Neural progenitor cell (in vitro differentiated cells): Measurements from ENCODE around the gene TRMO. TPM values are rescaled to one million over a fixed set of nuclear protein-coding genes. Genes with fewer than 3 reads are reported as not detected.

Source experiments
- DNase-seq: peaks from one replicate; pipeline ENCODE4 v3.0.0-alpha.2; 2016; ENCODE audit warnings: low spot score
- H2AFZ ChIP-seq: fragments of 200-600 bp; sonication (generic); replicated peaks from 2 replicates; pipeline ENCODE4 v1.6.1; 2016; ENCODE audit warnings: antibody characterized with exemption
- H3F3A ChIP-seq: fragments of 200-600 bp; sonication (generic); 2 replicates; pipeline ENCODE4 v1.6.1; 2016; ENCODE audit warnings: antibody characterized with exemption, low read depth
- H3K27ac ChIP-seq: fragments of 200-600 bp; sonication (generic); 2 replicates; pipeline ENCODE4 v1.5.1; 2016; ENCODE audit warnings: mild to moderate bottlenecking
- H3K27me3 ChIP-seq: fragments of 200-600 bp; sonication (generic); 2 replicates; pipeline ENCODE4 v1.6.1; 2016; ENCODE audit warnings: mild to moderate bottlenecking, moderate library complexity
- H3K36me3 ChIP-seq: fragments of 200-600 bp; sonication (generic); 2 replicates; pipeline ENCODE4 v1.5.1; 2016
- H3K4me1 ChIP-seq: fragments of 200-600 bp; sonication (generic); 2 replicates; pipeline ENCODE4 v1.6.1; 2016; ENCODE audit warnings: mixed run types
- H3K4me2 ChIP-seq: fragments of 200-600 bp; sonication (generic); 2 replicates; pipeline ENCODE4 v1.6.1; 2016
- H3K4me3 ChIP-seq: fragments of 200-600 bp; sonication (generic); 2 replicates; pipeline ENCODE4 v1.5.1; 2016
- H3K79me2 ChIP-seq: fragments of 200-600 bp; sonication (generic); 2 replicates; pipeline ENCODE4 v1.6.1; 2016; ENCODE audit warnings: low read depth
- H3K9ac ChIP-seq: fragments of 200-600 bp; sonication (generic); 2 replicates; pipeline ENCODE4 v1.6.1; 2016
- H3K9me3 ChIP-seq: fragments of 200-600 bp; sonication (generic); 2 replicates; pipeline ENCODE4 v1.5.1; 2016; ENCODE audit warnings: low read depth
- H4K20me1 ChIP-seq: fragments of 200-600 bp; sonication (generic); 2 replicates; pipeline ENCODE4 v1.6.1; 2016; ENCODE audit warnings: low read depth
- H3K27ac Mint-ChIP-seq: 3 replicates; pipeline ENCODE4 v1.8.0; 2021; ENCODE audit warnings: mixed read lengths
- H3K27me3 Mint-ChIP-seq: 2 replicates; pipeline ENCODE4 v1.8.0; 2022; ENCODE audit warnings: low read depth, mild to moderate bottlenecking, inconsistent platforms, moderate library complexity, mixed read lengths; ENCODE audit not compliant: insufficient read depth
- H3K36me3 Mint-ChIP-seq: 3 replicates; pipeline ENCODE4 v1.8.0; 2021; ENCODE audit warnings: mixed read lengths
- H3K4me1 Mint-ChIP-seq: 3 replicates; pipeline ENCODE4 v1.8.0; 2021; ENCODE audit warnings: mixed read lengths
- H3K4me3 Mint-ChIP-seq: 3 replicates; pipeline ENCODE4 v1.8.0; 2021; ENCODE audit warnings: mild to moderate bottlenecking, moderate library complexity, mixed read lengths
- H3K9me3 Mint-ChIP-seq: 3 replicates; pipeline ENCODE4 v1.8.0; 2020; ENCODE audit warnings: mixed read lengths
- EZH2 ChIP-seq: fragments of 200-600 bp; sonication (generic); IDR thresholded peaks from 2 replicates; pipeline ENCODE4 v1.6.1; 2017; ENCODE audit warnings: antibody characterized with exemption, mild to moderate bottlenecking, moderate library complexity
- EZH2phosphoT487 ChIP-seq: fragments of 200-600 bp; sonication (generic); IDR thresholded peaks from 2 replicates; pipeline ENCODE4 v1.6.1; 2017; ENCODE audit warnings: antibody characterized with exemption
- total RNA-seq: library from RNA; depleted of rRNA; stranded (reverse); fragments of >200 nt; gene quantifications from 2 replicates; pipeline ENCODE4 v1.2.3, GENCODE V29; 2015; ENCODE audit warnings: low replicate concordance
- TF ChIP-seq, protein P1 (sequence below): fragments of 200-600 bp; sonication (generic); IDR thresholded peaks from 2 replicates; pipeline ENCODE4 v1.5.1; 2017; ENCODE audit warnings: antibody characterized with exemption, mild to moderate bottlenecking

Gene TRMO
- total RNA-seq, 1 donor from 2014 or later = 5.7 TPM

DNA sequence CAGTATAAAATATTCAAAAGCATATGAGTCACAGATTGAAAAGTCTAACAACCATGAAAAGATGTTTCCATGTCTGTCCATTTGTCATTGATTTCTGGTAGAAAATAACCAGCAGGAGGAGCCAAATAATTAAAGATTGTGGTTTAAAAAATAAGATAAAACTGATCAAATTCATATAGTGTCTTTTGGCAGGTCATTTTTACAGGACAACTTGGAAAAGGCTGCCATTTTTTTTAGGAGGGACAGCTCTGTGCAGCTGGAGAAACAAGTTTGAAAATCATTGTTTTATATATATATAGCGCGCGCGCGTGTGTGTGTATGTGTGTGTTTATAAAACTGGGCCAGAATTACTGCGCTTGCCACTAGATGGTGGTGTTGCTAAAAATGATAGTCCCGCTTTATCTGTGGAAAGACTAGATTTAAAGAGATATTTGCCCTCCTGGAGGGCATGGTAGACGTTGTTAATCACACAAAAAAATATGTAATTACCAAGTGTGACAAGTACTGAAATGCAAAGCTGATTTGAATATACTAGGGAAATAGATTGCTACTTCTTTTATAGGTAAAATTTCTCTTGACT is 1.3 kb upstream of the TRMO start:
- Mint-ChIP-seq H3K27me3 (peaks cover 19% of the 10 kb centered on the region), H3K9me3 (peaks cover 3% of the 10 kb centered on the region), H3K36me3 (no peaks in the 10 kb centered on the region), H3K4me3 (peak overlapping the region; percentile 76), H3K4me1 (peaks cover 19% of the 10 kb centered on the region), H3K27ac (no peak overlapping the region)
- peak; percentile 79 for DNase-seq
- H3K36me3 ChIP-seq = no peaks in the 10 kb centered on the region
- peak overlapping the region; percentile 74 for H3K4me2 ChIP-seq
- TF ChIP-seq EZH2 (no peak), EZH2phosphoT487 (no peak)
- TF ChIP-seq, protein P1, sequence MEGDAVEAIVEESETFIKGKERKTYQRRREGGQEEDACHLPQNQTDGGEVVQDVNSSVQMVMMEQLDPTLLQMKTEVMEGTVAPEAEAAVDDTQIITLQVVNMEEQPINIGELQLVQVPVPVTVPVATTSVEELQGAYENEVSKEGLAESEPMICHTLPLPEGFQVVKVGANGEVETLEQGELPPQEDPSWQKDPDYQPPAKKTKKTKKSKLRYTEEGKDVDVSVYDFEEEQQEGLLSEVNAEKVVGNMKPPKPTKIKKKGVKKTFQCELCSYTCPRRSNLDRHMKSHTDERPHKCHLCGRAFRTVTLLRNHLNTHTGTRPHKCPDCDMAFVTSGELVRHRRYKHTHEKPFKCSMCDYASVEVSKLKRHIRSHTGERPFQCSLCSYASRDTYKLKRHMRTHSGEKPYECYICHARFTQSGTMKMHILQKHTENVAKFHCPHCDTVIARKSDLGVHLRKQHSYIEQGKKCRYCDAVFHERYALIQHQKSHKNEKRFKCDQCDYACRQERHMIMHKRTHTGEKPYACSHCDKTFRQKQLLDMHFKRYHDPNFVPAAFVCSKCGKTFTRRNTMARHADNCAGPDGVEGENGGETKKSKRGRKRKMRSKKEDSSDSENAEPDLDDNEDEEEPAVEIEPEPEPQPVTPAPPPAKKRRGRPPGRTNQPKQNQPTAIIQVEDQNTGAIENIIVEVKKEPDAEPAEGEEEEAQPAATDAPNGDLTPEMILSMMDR = peak; percentile 75
- no peaks in the 10 kb centered on the region for H4K20me1 ChIP-seq
- no peak overlapping the region for H3K4me3 ChIP-seq
- H2AFZ ChIP-seq = peak overlapping the region; percentile 12
- no peaks in the 10 kb centered on the region for H3K4me1 ChIP-seq
- no peaks in the 10 kb centered on the region for H3K9me3 ChIP-seq
- peaks cover 12% of the 10 kb centered on the region for H3F3A ChIP-seq
- peaks cover 61% of the 10 kb centered on the region for H3K27me3 ChIP-seq
- H3K27ac ChIP-seq = no peak overlapping the region
- peaks cover 4% of the 10 kb centered on the region for H3K79me2 ChIP-seq
- no peak overlapping the region for H3K9ac ChIP-seq

DNA sequence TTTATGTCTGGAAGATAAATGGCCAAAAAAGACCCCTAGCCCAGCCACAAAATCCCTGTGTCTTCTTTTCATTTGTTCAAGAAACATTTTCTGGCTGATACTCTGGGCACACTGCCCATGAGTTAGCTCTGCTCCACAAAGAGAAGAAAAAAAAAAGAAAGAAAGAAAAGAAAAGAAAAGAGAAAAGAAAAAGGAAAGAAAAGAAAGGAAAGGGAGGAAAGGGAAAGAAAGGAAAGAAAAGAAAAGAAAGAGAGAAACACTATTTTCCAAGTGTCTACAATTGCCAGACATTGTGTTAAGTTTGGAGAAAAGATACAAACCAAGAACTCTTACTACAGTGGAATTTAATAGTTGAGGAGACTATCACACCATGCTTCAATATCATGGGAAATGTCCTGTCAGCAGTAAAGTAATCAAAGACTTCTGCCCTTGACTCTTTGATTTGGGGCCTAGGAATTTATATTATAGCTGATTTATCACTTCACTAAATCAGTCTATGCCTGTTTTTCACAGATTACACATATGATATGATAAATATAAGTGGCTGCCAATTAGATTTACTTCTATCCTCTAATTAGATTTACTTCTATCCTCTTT is 3.0 kb downstream of the TRMO start:
- H3K4me3 Mint-ChIP-seq = no peak overlapping the region
- peaks cover 19% of the 10 kb centered on the region for H3K27me3 Mint-ChIP-seq
- peaks cover 3% of the 10 kb centered on the region for H3K9me3 Mint-ChIP-seq

DNA sequence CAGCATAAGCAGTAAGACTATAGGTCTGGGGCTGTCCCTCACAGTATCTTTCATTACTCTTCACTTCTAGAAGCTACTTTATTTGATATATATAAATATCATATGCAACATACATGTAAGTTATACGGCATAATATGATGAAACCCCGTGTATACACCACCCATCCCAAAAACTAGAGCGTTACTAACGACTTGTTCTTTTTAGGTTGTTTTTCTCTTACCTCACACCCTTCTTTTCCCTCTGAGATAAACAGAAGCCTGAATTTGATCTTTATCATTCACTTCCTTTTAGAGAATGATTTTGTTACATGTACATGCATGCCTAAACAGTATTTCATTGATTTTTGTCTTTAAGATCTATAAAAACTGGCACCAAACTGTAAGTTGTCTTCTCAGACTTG is 3.7 kb downstream of the TRMO start:
- H3K4me3 ChIP-seq = no peak overlapping the region
- DNase-seq = no peak
- peaks cover 12% of the 10 kb centered on the region for H3F3A ChIP-seq
- Mint-ChIP-seq H3K27me3 (peaks cover 19% of the 10 kb centered on the region), H3K4me3 (no peak overlapping the region), H3K9me3 (peaks cover 3% of the 10 kb centered on the region), H3K36me3 (no peaks in the 10 kb centered on the region), H3K27ac (no peak overlapping the region), H3K4me1 (peaks cover 17% of the 10 kb centered on the region)
- H3K9me3 ChIP-seq = no peaks in the 10 kb centered on the region
- no peaks in the 10 kb centered on the region for H3K4me1 ChIP-seq
- no peaks in the 10 kb centered on the region for H3K36me3 ChIP-seq
- no peak overlapping the region for H2AFZ ChIP-seq
- H3K27ac ChIP-seq = no peak overlapping the region
- TF ChIP-seq, protein P1 = no peak
- no peak for TF ChIP-seq EZH2
- no peak for TF ChIP-seq EZH2phosphoT487
- H3K9ac ChIP-seq = no peak overlapping the region
- peaks cover 4% of the 10 kb centered on the region for H3K79me2 ChIP-seq
- no peak overlapping the region for H3K4me2 ChIP-seq
- peaks cover 11% of the 10 kb centered on the region for H3K27me3 ChIP-seq
- H4K20me1 ChIP-seq = no peaks in the 10 kb centered on the region

More for the DNA sequence above, 3.0 kb downstream of the TRMO start:
- Histone ChIP-seq H3K4me2 (no peak overlapping the region), H3F3A (peaks cover 12% of the 10 kb centered on the region), H3K4me1 (no peaks in the 10 kb centered on the region), H4K20me1 (no peaks in the 10 kb centered on the region), H3K9me3 (no peaks in the 10 kb centered on the region), H3K9ac (no peak overlapping the region), H3K36me3 (no peaks in the 10 kb centered on the region), H3K27me3 (peaks cover 18% of the 10 kb centered on the region), H3K4me3 (no peak overlapping the region), H2AFZ (no peak overlapping the region), H3K79me2 (peaks cover 4% of the 10 kb centered on the region), H3K27ac (no peak overlapping the region)
- Mint-ChIP-seq H3K27ac (no peak overlapping the region), H3K4me1 (peaks cover 19% of the 10 kb centered on the region), H3K36me3 (no peaks in the 10 kb centered on the region)
- no peak for DNase-seq
- TF ChIP-seq EZH2 (no peak), EZH2phosphoT487 (no peak)
- TF ChIP-seq, protein P1 = no peak
